ENCODE data around the gene JAKMIP3. TPM values are rescaled to one million over a fixed set of nuclear protein-coding genes. Genes with fewer than 3 reads are reported as not detected.
A peak's percentile ranks its signal among the peaks of the same experiment; 100 is the strongest.

Gene JAKMIP3
- polyA plus RNA-seq, 4 donors = 0.06 to 0.21 TPM; not detected in 2

DNA sequence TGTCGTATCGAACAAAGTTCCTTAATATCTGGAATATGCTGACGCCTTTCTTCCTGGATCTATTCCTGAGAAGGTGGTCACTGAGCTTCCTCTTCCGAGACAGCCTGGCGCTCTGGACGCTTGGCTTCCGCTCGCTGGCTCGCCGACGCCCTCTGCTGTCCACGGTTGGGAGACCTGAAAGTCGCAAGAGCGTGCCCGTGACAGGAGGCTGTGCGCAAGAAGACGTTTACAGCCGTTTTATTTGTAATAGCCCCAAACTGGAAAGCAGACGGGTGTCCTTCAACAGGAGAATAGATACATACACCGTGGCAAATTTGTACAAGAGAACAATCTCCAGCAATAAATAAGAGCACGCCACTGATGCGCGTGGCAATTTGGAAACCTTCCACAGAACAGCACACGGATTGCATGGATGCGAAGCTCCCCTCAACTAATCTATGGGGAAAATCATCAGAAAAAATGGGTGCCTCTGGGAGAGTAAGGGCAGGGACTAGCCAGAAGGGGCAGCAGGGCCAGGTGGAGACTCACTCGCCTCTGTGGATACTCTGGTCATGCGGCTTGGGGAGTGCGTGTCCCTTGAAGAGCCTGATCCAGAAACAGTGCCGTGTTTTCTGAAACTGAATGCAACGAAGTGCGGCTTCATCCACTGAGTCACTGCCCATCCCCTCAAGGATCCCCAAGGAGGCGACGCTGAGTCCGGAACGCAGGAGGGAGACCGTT lies 42.5 kb upstream of the JAKMIP3 start:
- H3K9me3 ChIP-seq (ENCODE audit: control insufficient read depth in 2 of 2, insufficient read depth in 1 of 2, low read depth in 1 of 2, low read length in 1 of 2) = no peaks in the 10 kb centered on the region
- DNase-seq (peak; percentile 65 to 89), FAIRE-seq (no peak)
- 13 to 18% (median 16%) methylated on average over 36 of the region's 36 CpGs for WGBS, 3 donors
- no peaks in the 10 kb centered on the region for H3K36me3 ChIP-seq (ENCODE audit: control insufficient read depth in 3 of 3, insufficient read depth in 2 of 3, low read depth in 1 of 3, low read length in 3 of 3)
- no peaks in the 10 kb centered on the region for H3K4me1 ChIP-seq (ENCODE audit: control insufficient read depth in 3 of 3, insufficient read depth in 2 of 3, low read depth in 1 of 3, low read length in 2 of 3)
- H3K27ac ChIP-seq (ENCODE audit: low read depth in 1 of 3, low read length in 2 of 3) = no peak overlapping the region
- H3K4me3 ChIP-seq (ENCODE audit: low read depth in 1 of 3, low read length in 3 of 3) = peak overlapping the region in 1 of 3 donors; percentile 7
- peaks cover 0 to 11% (median 4%) of the 10 kb centered on the region in 3 donors for H3K27me3 ChIP-seq (ENCODE audit: control insufficient read depth in 3 of 3, insufficient read depth in 3 of 3, low read length in 3 of 3)

DNA sequence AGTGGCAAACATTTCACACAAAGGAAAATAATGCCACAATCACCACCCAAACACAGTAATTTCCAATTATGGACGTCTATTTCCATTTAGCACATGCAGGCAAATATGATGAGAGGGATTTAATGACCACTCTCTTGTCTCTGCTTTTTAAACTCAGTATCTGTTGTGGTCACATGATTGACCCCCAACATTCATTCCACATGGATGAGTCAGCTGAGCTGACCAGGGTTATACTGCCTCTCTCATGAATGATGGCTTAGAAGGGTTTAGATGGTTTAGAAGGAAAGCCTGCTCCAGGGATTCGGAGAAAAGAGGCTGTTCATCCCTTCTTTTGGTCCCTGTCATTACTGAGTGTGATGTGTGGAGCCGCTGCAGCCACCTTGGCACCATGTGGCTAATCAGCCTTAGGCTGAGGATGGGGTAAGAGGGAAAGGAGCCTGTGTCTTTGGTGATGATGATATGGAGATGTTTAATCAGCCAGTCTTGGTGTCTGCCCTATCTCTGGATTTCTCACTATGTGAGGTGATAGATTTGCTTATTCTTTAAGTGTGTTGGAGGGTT lies 38.2 kb upstream of the JAKMIP3 start:
- Histone ChIP-seq H3K27me3 (ENCODE audit: control insufficient read depth in 3 of 3, insufficient read depth in 3 of 3, low read length in 3 of 3) (peaks cover 0 to 11% (median 6%) of the 10 kb centered on the region in 3 donors), H3K4me1 (ENCODE audit: control insufficient read depth in 3 of 3, insufficient read depth in 2 of 3, low read depth in 1 of 3, low read length in 2 of 3) (no peaks in the 10 kb centered on the region), H3K27ac (ENCODE audit: low read depth in 1 of 3, low read length in 2 of 3) (no peak overlapping the region), H3K36me3 (ENCODE audit: control insufficient read depth in 3 of 3, insufficient read depth in 2 of 3, low read depth in 1 of 3, low read length in 3 of 3) (no peaks in the 10 kb centered on the region), H3K9me3 (ENCODE audit: control insufficient read depth in 2 of 2, insufficient read depth in 1 of 2, low read depth in 1 of 2, low read length in 1 of 2) (no peaks in the 10 kb centered on the region), H3K4me3 (ENCODE audit: low read depth in 1 of 3, low read length in 3 of 3) (no peak overlapping the region)
- DNase-seq = no peak
- 58 to 71% (median 65%) methylated on average over 3 of the region's 3 CpGs for whole genome bisulfite sequencing, 3 donors
- no peak for FAIRE-seq

DNA sequence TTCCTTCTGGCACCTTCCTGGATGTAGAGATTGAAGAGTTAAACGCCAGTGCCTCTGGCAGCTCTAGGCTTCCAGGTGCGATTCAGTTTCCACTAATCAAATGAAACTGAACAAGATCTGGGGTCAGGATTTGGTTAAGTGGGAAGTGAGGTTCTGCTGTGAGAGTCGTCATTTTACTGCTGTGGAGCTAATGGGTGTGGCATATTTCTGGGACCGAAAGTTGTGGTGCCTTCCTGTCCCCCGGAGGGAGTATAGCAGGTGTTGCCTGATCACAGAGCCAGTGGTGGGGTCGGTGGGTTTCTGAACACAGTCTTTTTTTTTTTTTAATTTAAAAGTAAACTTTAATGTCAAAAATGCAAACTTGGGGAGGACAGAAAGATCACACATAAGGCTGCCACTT lies 37.0 kb upstream of the JAKMIP3 start:
- 50 to 58% (median 52%) methylated on average over 6 of the region's 6 CpGs for WGBS, 3 donors
- FAIRE-seq = no peak
- Histone ChIP-seq H3K4me3 (ENCODE audit: low read depth in 1 of 3, low read length in 3 of 3) (no peak overlapping the region), H3K36me3 (ENCODE audit: control insufficient read depth in 3 of 3, insufficient read depth in 2 of 3, low read depth in 1 of 3, low read length in 3 of 3) (no peaks in the 10 kb centered on the region), H3K9me3 (ENCODE audit: control insufficient read depth in 2 of 2, insufficient read depth in 1 of 2, low read depth in 1 of 2, low read length in 1 of 2) (no peaks in the 10 kb centered on the region), H3K27ac (ENCODE audit: low read depth in 1 of 3, low read length in 2 of 3) (no peak overlapping the region), H3K4me1 (ENCODE audit: control insufficient read depth in 3 of 3, insufficient read depth in 2 of 3, low read depth in 1 of 3, low read length in 2 of 3) (no peaks in the 10 kb centered on the region), H3K27me3 (ENCODE audit: control insufficient read depth in 3 of 3, insufficient read depth in 3 of 3, low read length in 3 of 3) (peaks cover 0 to 11% (median 4%) of the 10 kb centered on the region in 3 donors)
- no peak for DNase-seq

DNA sequence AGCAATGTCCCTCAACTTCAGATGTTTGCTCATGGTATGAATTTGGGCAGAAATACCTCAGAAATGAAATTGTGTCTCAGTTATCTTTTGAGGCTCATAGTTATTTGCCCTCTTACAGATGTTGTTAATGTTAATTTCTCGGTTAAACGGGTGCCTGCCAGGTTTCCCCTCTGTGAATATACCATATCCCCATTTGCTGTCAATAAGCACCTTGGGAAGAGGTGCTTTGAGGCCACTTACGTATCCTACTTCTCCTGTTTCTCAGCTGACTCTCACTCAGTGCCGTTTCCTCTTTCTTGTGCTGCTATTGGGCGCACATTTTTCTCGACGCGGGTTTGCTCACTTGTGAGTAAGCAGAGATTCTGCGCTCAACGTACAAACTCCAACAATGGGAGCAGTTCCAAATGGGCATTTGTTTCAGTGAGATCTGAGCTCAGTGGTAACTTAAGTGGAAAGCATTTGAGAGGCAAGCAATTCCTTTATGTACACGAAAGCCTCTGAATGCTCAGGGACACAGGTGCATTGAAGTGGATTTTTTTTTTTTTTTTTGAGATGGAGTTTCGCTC lies 34.8 kb upstream of the JAKMIP3 start:
- Histone ChIP-seq H3K27me3 (ENCODE audit: control insufficient read depth in 3 of 3, insufficient read depth in 3 of 3, low read length in 3 of 3) (peaks cover 2 to 16% (median 15%) of the 10 kb centered on the region in 3 donors), H3K4me3 (ENCODE audit: low read depth in 1 of 3, low read length in 3 of 3) (no peak overlapping the region), H3K36me3 (ENCODE audit: control insufficient read depth in 3 of 3, insufficient read depth in 2 of 3, low read depth in 1 of 3, low read length in 3 of 3) (no peaks in the 10 kb centered on the region), H3K4me1 (ENCODE audit: control insufficient read depth in 3 of 3, insufficient read depth in 2 of 3, low read depth in 1 of 3, low read length in 2 of 3) (no peaks in the 10 kb centered on the region), H3K9me3 (ENCODE audit: control insufficient read depth in 2 of 2, insufficient read depth in 1 of 2, low read depth in 1 of 2, low read length in 1 of 2) (no peaks in the 10 kb centered on the region), H3K27ac (ENCODE audit: low read depth in 1 of 3, low read length in 2 of 3) (no peak overlapping the region)
- 66 to 78% (median 72%) methylated on average over 12 of the region's 12 CpGs for WGBS, 3 donors
- no peak for FAIRE-seq
- no peak for DNase-seq

GRCh38 chr10:132033632-132034031 lies 32.1 kb upstream of the JAKMIP3 start:
- WGBS, 3 donors = 70 to 86% (median 71%) methylated on average over 5 of the region's 5 CpGs
- Histone ChIP-seq H3K27ac (ENCODE audit: low read depth in 1 of 3, low read length in 2 of 3) (no peak overlapping the region), H3K27me3 (ENCODE audit: control insufficient read depth in 3 of 3, insufficient read depth in 3 of 3, low read length in 3 of 3) (peaks cover 16 to 30% (median 29%) of the 10 kb centered on the region in 3 donors), H3K36me3 (ENCODE audit: control insufficient read depth in 3 of 3, insufficient read depth in 2 of 3, low read depth in 1 of 3, low read length in 3 of 3) (no peaks in the 10 kb centered on the region), H3K4me3 (ENCODE audit: low read depth in 1 of 3, low read length in 3 of 3) (no peak overlapping the region), H3K9me3 (ENCODE audit: control insufficient read depth in 2 of 2, insufficient read depth in 1 of 2, low read depth in 1 of 2, low read length in 1 of 2) (no peaks in the 10 kb centered on the region), H3K4me1 (ENCODE audit: control insufficient read depth in 3 of 3, insufficient read depth in 2 of 3, low read depth in 1 of 3, low read length in 2 of 3) (no peaks in the 10 kb centered on the region)
- FAIRE-seq = no peak
- no peak for DNase-seq

- peaks cover 16 to 30% (median 29%) of the 10 kb centered on the region in 3 donors for H3K27me3 ChIP-seq (ENCODE audit: control insufficient read depth in 3 of 3, insufficient read depth in 3 of 3, low read length in 3 of 3)
- DNase-seq = no peak
- no peak overlapping the region for H3K4me3 ChIP-seq (ENCODE audit: low read depth in 1 of 3, low read length in 3 of 3)
- no peak overlapping the region for H3K27ac ChIP-seq (ENCODE audit: low read depth in 1 of 3, low read length in 2 of 3)
- no peaks in the 10 kb centered on the region for H3K4me1 ChIP-seq (ENCODE audit: control insufficient read depth in 3 of 3, insufficient read depth in 2 of 3, low read depth in 1 of 3, low read length in 2 of 3)
- WGBS, 3 donors = 62 to 74% (median 63%) methylated on average over 8 of the region's 8 CpGs
- no peaks in the 10 kb centered on the region for H3K9me3 ChIP-seq (ENCODE audit: control insufficient read depth in 2 of 2, insufficient read depth in 1 of 2, low read depth in 1 of 2, low read length in 1 of 2)
- H3K36me3 ChIP-seq (ENCODE audit: control insufficient read depth in 3 of 3, insufficient read depth in 2 of 3, low read depth in 1 of 3, low read length in 3 of 3) = no peaks in the 10 kb centered on the region
- no peak for FAIRE-seq
These were observed 30.3 kb upstream of the JAKMIP3 start for GRCh38 chr10:132035476-132035875.

- no peaks in the 10 kb centered on the region for H3K4me1 ChIP-seq (ENCODE audit: control insufficient read depth in 3 of 3, insufficient read depth in 2 of 3, low read depth in 1 of 3, low read length in 2 of 3)
- H3K9me3 ChIP-seq (ENCODE audit: control insufficient read depth in 2 of 2, insufficient read depth in 1 of 2, low read depth in 1 of 2, low read length in 1 of 2) = no peaks in the 10 kb centered on the region
- no peaks in the 10 kb centered on the region for H3K36me3 ChIP-seq (ENCODE audit: control insufficient read depth in 3 of 3, insufficient read depth in 2 of 3, low read depth in 1 of 3, low read length in 3 of 3)
- H3K27me3 ChIP-seq (ENCODE audit: control insufficient read depth in 3 of 3, insufficient read depth in 3 of 3, low read length in 3 of 3) = peaks cover 16 to 33% (median 29%) of the 10 kb centered on the region in 3 donors
- no peak overlapping the region for H3K27ac ChIP-seq (ENCODE audit: low read depth in 1 of 3, low read length in 2 of 3)
- DNase-seq (peak in 1 of 2 donors; percentile 21), FAIRE-seq (no peak)
- 0 to 4% (median 2%) methylated on average over 32 to 100 of the region's 100 CpGs for WGBS, 3 donors
- peak overlapping the region in 1 of 3 donors; percentile 25 for H3K4me3 ChIP-seq (ENCODE audit: low read depth in 1 of 3, low read length in 3 of 3)
These were observed 29.4 kb upstream of the JAKMIP3 start for GRCh38 chr10:132036153-132036886.

DNA sequence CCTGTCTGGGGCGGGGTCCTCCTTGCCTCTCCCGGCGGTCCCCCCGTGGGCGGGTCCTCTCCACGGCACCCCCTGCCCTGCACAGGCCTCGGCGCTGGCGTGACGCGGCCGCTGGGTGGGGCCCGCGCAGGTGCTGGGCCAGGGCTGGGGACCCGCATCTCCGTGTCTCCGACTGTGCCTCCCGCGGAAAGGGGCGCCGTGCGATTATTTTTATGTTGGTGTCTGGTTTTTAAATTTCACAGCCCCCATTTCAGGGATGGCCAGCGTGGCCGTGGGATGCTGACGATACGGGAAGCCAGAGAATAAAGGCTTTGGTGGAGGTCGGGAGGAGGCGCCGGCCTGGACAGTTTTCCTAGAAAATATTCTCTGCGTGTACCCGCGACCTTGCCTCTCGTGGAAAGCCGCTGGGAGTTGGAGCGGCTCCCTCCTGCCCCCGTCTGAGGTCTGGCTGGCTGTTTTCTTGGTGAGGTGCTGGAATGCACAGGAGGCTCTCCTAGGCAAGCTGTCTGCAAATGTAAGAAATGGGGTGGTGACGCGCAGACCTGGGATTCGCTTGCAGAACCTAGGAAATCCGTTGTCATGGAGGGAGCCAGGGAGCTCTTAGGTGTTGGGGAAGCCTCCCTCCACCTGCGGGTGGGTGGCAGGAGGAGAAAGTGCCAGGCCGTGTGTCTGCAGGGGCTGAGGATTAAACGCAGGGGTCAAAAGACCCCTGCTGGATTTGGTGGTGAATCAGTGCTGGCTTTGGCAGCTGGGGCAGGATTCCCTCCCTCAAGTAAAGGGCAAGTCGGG lies 28.7 kb upstream of the JAKMIP3 start:
- H3K4me3 ChIP-seq (ENCODE audit: low read depth in 1 of 3, low read length in 3 of 3) = peak overlapping the region in 1 of 3 donors; percentile 25
- peak in 1 of 2 donors; percentile 10 for DNase-seq
- WGBS, 3 donors = 4 to 6% (median 4%) methylated on average over 36 to 44 of the region's 44 CpGs

More for the DNA sequence above, 28.7 kb upstream of the JAKMIP3 start:
- FAIRE-seq = no peak
- Histone ChIP-seq H3K36me3 (ENCODE audit: control insufficient read depth in 3 of 3, insufficient read depth in 2 of 3, low read depth in 1 of 3, low read length in 3 of 3) (no peaks in the 10 kb centered on the region), H3K27ac (ENCODE audit: low read depth in 1 of 3, low read length in 2 of 3) (no peak overlapping the region), H3K9me3 (ENCODE audit: control insufficient read depth in 2 of 2, insufficient read depth in 1 of 2, low read depth in 1 of 2, low read length in 1 of 2) (no peaks in the 10 kb centered on the region), H3K27me3 (ENCODE audit: control insufficient read depth in 3 of 3, insufficient read depth in 3 of 3, low read length in 3 of 3) (peaks cover 16 to 35% (median 29%) of the 10 kb centered on the region in 3 donors), H3K4me1 (ENCODE audit: control insufficient read depth in 3 of 3, insufficient read depth in 2 of 3, low read depth in 1 of 3, low read length in 2 of 3) (no peaks in the 10 kb centered on the region)

Data from small intestine (tissue), 7 donors.